ENCODE data around the gene FXR2. TPM values are rescaled to one million over a fixed set of nuclear protein-coding genes. Genes with fewer than 3 reads are reported as not detected.

The FXR2 gene
- total RNA-seq, 4 donors from 2014 or later: 34.7 to 39.4 (median 36.7) TPM

GRCh38 chr17:7553356-7553755 is 61.3 kb downstream of the FXR2 start:
- Histone ChIP-seq H3K27me3 (no peaks in the 10 kb centered on the region), H3K36me3 (peaks cover 0 to 24% (median 0%) of the 10 kb centered on the region in 3 donors), H3K9me3 (no peaks in the 10 kb centered on the region), H3K4me3 (no peak overlapping the region), H3K27ac (peak overlapping the region in 3 of 4 donors; percentile 42 to 58 (median 43)), H3K4me1 (peaks cover 0 to 46% (median 25%) of the 10 kb centered on the region in 4 donors)
- TF ChIP-seq POLR2A (IDR thresholded peaks at IDR 0.05) (no peak), CTCF (IDR thresholded peaks at IDR 0.05) (no peak), EP300 (IDR thresholded peaks at IDR 0.05) (no peak)
- no peak for DNase-seq (ENCODE audit: low spot score in 2 of 2)
- WGBS, 2 donors: 91 to 100% methylated on average over 1 of the region's 1 CpG

GRCh38 chr17:7552621-7553051 is 62.1 kb downstream of the FXR2 start:
- no peak overlapping the region for H3K4me3 ChIP-seq
- DNase-seq (ENCODE audit: low spot score in 2 of 2): peak in 1 of 2 donors; percentile 42
- TF ChIP-seq EP300 (IDR thresholded peaks at IDR 0.05) (peak in 1 of 2 donors; percentile 47), POLR2A (IDR thresholded peaks at IDR 0.05) (no peak)
- peaks cover 0 to 45% (median 19%) of the 10 kb centered on the region in 4 donors for H3K4me1 ChIP-seq
- WGBS, 2 donors: 67 to 74% methylated on average over 6 of the region's 6 CpGs
- peak overlapping the region in 2 of 4 donors; percentile 40 to 65 for H3K27ac ChIP-seq
- H3K27me3 ChIP-seq: no peaks in the 10 kb centered on the region
- H3K9me3 ChIP-seq: no peaks in the 10 kb centered on the region
- peaks cover 0 to 24% (median 0%) of the 10 kb centered on the region in 3 donors for H3K36me3 ChIP-seq

- no peak for TF ChIP-seq EP300 (IDR thresholded peaks at IDR 0.05)
- TF ChIP-seq CTCF (IDR thresholded peaks at IDR 0.05): no peak
- no peak for TF ChIP-seq POLR2A (IDR thresholded peaks at IDR 0.05)
- no peak for DNase-seq (ENCODE audit: low spot score in 2 of 2)
- Histone ChIP-seq H3K27ac (peak overlapping the region in 2 of 4 donors; percentile 4 to 94), H3K4me1 (peaks cover 0 to 36% (median 9%) of the 10 kb centered on the region in 4 donors), H3K36me3 (peaks cover 0 to 24% (median 0%) of the 10 kb centered on the region in 3 donors), H3K4me3 (no peak overlapping the region), H3K9me3 (no peaks in the 10 kb centered on the region), H3K27me3 (no peaks in the 10 kb centered on the region)
- 83 to 86% methylated on average over 4 of the region's 4 CpGs for WGBS, 2 donors
Observed at GRCh38 chr17:7551396-7551795, 63.3 kb downstream of the FXR2 start.

GRCh38 chr17:7550344-7550743 is 64.4 kb downstream of the FXR2 start:
- H3K4me1 ChIP-seq: peaks cover 0 to 34% (median 9%) of the 10 kb centered on the region in 4 donors
- H3K36me3 ChIP-seq: peaks cover 0 to 24% (median 0%) of the 10 kb centered on the region in 3 donors
- H3K4me3 ChIP-seq: peak overlapping the region in 1 of 4 donors; percentile 70
- no peaks in the 10 kb centered on the region for H3K9me3 ChIP-seq
- H3K27me3 ChIP-seq: no peaks in the 10 kb centered on the region
- 65 to 76% methylated on average over 6 of the region's 6 CpGs for WGBS, 2 donors
- TF ChIP-seq EP300 (IDR thresholded peaks at IDR 0.05) (no peak), POLR2A (IDR thresholded peaks at IDR 0.05) (no peak), CTCF (IDR thresholded peaks at IDR 0.05) (no peak)
- H3K27ac ChIP-seq: peak overlapping the region; percentile 74 to 94 (median 91)
- no peak for DNase-seq (ENCODE audit: low spot score in 2 of 2)

GRCh38 chr17:7549401-7550055 is 65.2 kb downstream of the FXR2 start:
- peak in 1 of 2 donors; percentile 21 for DNase-seq (ENCODE audit: low spot score in 2 of 2)

More at GRCh38 chr17:7549401-7550055, 65.2 kb downstream of the FXR2 start:
- H3K27me3 ChIP-seq: no peaks in the 10 kb centered on the region
- peak overlapping the region; percentile 61 to 74 (median 71) for H3K4me3 ChIP-seq
- H3K27ac ChIP-seq: peak overlapping the region; percentile 74 to 94 (median 91)
- peaks cover 0 to 24% (median 0%) of the 10 kb centered on the region in 3 donors for H3K36me3 ChIP-seq
- WGBS, 2 donors: 11 to 13% methylated on average over 20 of the region's 20 CpGs
- H3K9me3 ChIP-seq: no peaks in the 10 kb centered on the region
- H3K4me1 ChIP-seq: peaks cover 0 to 41% (median 9%) of the 10 kb centered on the region in 4 donors
- TF ChIP-seq EP300 (IDR thresholded peaks at IDR 0.05) (no peak), CTCF (IDR thresholded peaks at IDR 0.05) (peak in 1 of 5 experiments; percentile 2)
